Measurements from ENCODE around the gene BTRC.

BTRC gene

DNA sequence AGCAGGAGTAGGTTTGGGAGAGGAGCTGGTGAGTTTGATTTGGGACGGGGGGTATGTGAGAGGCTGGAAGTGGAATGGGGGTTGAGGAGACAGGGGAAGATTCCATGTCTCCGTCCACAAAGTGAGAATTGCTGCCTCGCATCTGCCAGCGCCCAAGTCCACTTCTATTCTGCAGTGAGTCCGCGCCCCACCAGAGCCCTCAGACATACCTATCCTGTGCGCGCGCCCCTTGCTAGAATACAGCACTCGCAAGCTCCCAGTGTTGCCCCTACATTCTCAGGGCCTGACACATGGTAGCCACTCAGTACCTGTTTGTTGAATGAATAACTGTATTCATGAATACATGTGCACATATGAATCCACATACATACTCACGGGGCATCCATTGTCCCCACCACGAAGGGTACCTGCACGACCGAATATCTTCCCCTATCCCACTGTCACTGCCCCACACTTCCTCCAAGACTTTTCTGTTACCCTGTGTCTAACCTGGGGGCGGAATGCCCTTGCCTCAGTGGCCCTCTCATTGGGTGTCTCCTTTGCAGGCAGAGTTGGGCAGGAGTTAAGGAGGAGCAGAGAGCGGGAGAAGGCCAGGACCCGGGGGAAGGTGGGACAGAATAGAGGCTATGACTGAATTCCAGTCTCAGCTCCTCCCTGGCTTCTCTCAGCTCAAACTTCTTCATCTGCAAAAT, 214.2 kb downstream of the BTRC start:
- no peak for DNase-seq (ENCODE audit: low spot score)

- no peak for DNase-seq (ENCODE audit: low spot score)
Observed at GRCh38 chr10:101569323-101569621, 215.3 kb downstream of the BTRC start.

GRCh38 chr10:101569622-101570427, 215.9 kb downstream of the BTRC start:
- peak; percentile 36 for DNase-seq (ENCODE audit: low spot score)

- DNase-seq (ENCODE audit: low spot score) = no peak
Observed at GRCh38 chr10:101570428-101571270, 216.7 kb downstream of the BTRC start.

DNA sequence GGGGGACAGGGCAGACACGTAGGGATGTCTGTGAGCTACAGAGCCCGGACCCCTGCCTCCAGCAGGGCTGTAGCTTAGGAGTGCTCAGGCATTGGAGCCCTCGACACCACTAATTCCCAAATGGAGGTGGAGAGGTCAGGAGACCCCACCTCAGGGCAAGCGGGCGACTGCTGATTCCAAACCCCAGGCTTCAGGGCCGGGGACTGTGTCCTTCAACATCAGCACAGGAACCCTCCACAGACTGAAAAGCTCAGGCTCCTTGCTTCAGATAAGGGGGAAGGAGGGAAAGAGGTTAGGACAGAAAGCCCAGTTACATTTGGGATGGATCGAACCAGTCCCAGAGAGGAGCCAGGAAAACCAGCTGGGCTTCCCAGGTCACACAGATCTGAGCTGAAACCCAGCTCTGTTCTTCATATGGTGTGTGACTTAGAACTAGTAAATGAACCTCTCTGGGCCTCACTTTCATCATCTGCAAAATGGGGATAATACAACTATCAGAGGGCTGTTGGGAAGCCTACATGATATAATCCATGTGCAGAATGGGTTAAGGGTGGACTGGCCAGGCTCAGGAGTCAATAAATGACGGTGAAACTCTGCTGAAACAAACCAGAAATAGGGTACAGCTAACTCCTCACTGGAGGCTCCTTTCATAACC, 217.4 kb downstream of the BTRC start:
- DNase-seq (ENCODE audit: low spot score) = no peak

GRCh38 chr10:101572126-101572525, 218.2 kb downstream of the BTRC start:
- no peak for DNase-seq (ENCODE audit: low spot score)

- DNase-seq (ENCODE audit: low spot score) = no peak
Observed at GRCh38 chr10:101572785-101573184, 218.8 kb downstream of the BTRC start.

DNA sequence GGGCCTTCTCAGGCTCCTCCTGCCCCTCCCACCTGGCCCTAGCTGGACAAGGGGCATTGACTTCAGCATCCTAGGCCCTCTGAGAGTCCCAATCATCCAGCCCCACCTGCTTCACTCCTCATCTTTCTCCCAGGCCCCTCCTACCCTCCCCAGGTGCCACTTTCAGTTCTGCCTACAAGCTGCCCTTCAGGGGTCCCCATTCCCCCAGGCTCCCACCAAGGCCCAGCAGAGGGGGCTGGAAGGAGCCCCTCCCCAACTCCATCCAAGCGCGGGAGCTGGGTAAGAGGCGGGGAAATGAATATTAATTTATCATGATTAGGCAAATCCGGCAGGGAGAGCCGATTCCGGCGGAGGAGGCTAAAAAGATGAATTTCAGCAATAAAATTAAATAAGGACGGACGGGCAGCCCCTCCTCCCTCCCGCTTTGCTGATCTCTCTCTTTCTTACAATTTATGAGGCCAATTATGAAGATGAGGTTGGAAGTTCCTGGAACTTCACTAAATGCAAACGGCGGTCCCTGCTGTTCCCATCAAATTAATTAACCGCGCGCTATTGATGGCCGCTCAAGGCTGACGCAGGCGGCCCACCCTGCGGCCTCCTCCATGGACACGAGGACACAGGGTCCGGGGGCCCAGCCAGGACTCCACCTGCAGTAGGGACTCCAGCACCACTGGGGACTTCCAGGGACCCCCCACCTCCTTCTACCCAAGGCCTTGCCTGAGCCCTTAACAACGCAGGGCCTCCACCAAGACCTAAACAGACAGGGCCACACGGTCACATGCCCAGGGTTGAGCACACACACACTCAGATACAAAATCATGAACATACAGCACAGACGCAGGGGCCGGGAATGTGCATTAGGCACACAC, 220.2 kb downstream of the BTRC start:
- DNase-seq (ENCODE audit: low spot score) = no peak

DNA sequence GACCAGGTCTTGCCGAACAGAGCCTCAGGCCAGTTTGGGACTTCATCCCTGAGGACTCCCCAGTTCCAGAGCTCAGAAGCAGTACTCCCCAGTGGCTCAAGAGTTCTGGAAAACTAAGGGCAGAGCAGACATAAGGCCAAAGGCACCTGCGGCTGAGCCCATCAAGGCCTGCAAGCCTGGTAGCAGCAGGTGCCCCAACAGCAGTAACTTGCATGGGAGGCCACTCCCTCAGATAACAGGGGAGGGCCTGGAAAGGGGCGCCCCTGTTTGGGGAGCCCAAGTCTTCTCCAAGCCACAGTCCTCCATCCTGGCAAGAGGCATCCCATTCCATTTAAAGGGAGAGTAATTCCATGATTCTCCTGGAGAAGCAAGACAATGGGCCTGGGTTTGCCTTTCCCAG, 221.1 kb downstream of the BTRC start:
- DNase-seq (ENCODE audit: low spot score) = no peak

DNA sequence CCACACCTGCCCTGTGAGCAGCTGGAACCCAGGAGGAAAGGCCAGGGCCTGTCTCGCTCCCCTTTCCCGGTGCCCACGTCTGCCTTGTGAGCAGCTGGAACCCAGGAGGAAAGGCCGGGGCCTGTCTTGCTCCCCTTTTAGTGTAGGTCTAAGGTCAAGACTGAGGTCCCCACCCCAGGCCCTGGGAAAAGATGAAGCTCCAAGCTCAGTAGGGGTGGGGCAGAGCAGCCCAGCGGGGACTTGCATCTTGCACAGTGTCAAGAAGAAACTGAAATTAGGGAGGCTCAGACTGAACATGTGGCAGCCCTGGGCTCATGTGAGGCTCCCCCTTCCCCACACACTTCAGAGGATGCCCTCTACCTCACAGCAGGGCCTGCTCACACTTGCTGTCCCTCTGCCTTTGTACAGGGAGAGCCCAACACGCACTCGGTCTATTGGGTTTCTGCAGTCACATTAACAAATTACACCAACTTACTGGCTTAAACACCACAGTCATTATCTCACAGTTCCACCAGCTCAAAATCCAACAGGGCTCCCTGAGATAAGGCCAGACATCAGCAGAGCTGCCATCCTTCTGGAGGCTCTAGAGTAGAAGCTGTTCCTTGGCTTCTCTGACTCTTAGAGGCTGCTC, 221.7 kb downstream of the BTRC start:
- DNase-seq (ENCODE audit: low spot score) = no peak

- DNase-seq (ENCODE audit: low spot score) = no peak
Observed at GRCh38 chr10:101576211-101576863, 222.4 kb downstream of the BTRC start.

- DNase-seq (ENCODE audit: low spot score) = no peak
Observed at GRCh38 chr10:101577121-101577871, 223.3 kb downstream of the BTRC start.

- no peak for DNase-seq (ENCODE audit: low spot score)
Observed at GRCh38 chr10:101578192-101578591, 224.2 kb downstream of the BTRC start.

DNA sequence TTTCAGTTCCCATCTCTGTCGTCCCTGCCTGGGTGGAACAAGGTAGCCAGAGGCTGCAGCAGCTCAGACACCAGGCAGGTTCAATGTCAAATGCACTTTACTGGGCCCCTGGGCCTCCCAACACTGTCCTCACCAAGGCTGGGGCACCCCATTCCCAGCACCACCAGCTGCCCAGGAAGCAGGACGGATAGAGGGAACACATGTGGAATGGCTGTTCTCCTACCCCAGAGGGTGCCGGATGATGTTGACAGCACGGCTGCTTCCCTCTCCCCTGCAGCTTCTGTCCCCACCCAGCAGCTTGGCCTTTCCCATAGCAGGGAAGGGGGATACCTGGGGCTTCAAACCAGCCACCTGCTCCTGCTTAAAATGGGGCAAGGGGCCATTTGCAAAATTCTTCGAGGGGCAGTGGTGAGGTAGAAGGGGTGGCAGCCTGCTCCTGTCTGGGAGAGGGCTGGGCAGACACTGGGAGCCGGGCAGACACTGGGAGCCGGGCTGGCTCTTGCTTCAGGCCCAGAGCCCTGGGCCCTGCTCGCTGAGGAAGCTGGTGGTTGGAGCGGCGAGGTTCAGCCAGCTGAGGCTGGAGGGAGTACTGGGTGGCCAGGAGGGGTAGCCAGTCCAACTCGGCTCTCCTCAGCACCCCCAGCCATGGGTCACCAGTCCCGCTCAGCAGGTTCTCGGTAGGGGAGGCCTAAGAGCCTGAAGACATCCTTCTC, 225.0 kb downstream of the BTRC start:
- no peak for DNase-seq (ENCODE audit: low spot score)

DNA sequence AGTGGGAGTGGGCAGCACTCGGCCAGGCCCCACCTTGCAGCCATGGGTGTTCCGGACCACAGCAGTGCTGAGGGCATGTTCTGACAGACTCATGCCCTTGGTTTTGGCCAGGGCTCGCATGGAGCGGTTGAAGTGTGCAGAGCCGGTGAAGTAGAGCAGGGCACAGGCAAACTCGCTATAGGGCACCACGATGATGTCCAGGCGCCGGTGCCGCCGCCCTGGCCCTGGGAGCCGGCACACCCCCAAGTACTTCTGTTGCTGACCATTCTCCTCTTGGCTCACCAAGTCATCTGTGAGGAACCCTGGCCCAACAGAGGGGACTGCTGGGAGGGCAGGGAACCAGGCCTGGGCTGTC, 225.5 kb downstream of the BTRC start:
- no peak for DNase-seq (ENCODE audit: low spot score)

DNA sequence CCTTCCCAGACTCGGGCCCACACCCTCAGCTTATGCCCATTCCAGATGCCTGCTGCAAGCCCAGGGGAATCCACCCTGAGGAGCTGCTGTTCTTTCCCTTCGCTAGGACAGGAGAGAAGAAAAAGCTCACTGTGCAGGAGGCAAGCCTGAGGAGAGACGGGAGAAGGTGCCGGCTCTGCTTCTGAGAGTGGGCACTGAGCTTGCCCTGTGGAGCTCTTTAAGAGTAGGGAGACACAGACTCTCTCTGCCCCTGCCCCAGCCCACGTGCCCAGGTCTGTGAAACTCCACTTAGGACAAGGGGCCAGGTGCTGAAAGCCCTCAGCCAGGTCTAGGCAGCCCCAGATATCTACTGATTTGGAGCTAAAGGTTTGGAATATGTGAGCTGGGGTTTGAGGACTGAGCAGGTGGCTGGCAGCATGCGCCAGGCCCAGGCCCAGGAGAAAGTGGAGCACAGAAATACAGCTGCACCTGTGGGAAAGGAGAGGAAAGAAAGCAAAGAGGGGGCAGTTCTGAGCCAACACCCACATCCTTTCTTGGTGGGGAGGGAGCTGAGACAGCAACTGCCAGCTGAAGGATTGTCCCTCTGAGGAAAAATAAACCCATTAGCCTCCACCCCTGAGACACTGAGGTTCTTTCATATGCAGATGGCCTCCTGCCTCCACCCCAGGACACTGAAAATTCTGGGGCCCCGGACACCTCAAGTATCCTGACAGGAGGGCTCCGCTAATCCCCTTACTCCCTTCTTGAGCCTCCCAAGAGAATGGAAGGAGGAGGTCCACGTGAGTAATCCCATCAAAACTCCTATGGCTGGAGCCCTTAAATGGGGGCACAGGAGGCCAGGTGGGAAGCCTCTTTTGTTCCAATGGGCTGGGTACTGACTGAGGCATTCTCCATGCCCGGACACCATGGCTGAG, 226.8 kb downstream of the BTRC start:
- no peak for DNase-seq (ENCODE audit: low spot score)

DNA sequence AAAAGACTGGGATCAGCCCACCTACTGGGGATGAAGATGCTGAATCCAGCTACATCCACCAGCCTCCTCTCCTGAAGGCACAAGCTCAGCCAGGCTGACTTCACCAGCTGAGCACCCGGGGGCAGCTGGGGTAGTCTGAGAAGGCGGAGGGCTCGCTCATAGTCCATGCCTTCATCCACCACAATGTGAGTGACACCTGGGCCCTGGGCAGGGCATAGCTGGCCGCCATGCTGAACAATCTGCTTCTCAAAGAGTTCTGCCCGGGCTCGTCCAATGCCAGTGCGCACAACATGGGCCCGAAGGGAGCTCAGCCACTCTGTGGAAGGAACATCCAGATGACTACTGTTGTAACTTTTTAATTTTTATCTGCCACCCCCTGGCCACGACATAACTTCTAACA, 231.9 kb downstream of the BTRC start:
- no peak for DNase-seq (ENCODE audit: low spot score)
